ENCODE measurements around the gene ATP5F1C. TPM values are rescaled to one million over a fixed set of nuclear protein-coding genes. Genes with fewer than 3 reads are reported as not detected.
"Not testable (repeated sequence)": the region's sequence is repeated elsewhere in the genome, so short reads cannot be mapped to it uniquely, and the experiment has no call there.

ATP5F1C gene
- total RNA-seq, 1 experiment from 2014 or later: 292 TPM

- Histone ChIP-seq H4K20me1 (ENCODE audit: insufficient read depth) (no peaks in the 10 kb centered on the region), H3K79me2 (ENCODE audit: insufficient read depth, low read length) (no peaks in the 10 kb centered on the region), H3K9ac (ENCODE audit: low read length) (no peak overlapping the region), H3K4me3 (replicated peaks in 1 of 2; ENCODE audit: low read depth in 1 of 2, low read length in 2 of 2) (no peak overlapping the region), H3K36me3 (ENCODE audit: control insufficient read depth in 1 of 2, insufficient read depth in 2 of 2, low read length in 2 of 2) (peaks cover 8 to 13% of the 10 kb centered on the region in 2 experiments; a peak in 3 of 4 replicates), H3K4me1 (ENCODE audit: control insufficient read depth in 1 of 2, insufficient read depth in 2 of 2, low read length in 2 of 2) (no peaks in the 10 kb centered on the region), H3K4me2 (ENCODE audit: low read length) (no peak overlapping the region), H3K9me3 (ENCODE audit: control insufficient read depth in 1 of 2, insufficient read depth in 1 of 2, low read depth in 1 of 2, low read length in 2 of 2) (no peaks in the 10 kb centered on the region), H3K27ac (ENCODE audit: low read depth, low read length) (no peak overlapping the region), H2AFZ (ENCODE audit: low read depth, low read length, poor library complexity, severe bottlenecking) (no peak overlapping the region), H3K27me3 (ENCODE audit: insufficient read depth, low read length) (no peaks in the 10 kb centered on the region), H3K9me2 (ENCODE audit: insufficient read depth) (no peaks in the 10 kb centered on the region)
- TF ChIP-seq SRF (IDR thresholded peaks at IDR 0.05; ENCODE audit: low read depth) (no peak), ELF1 (IDR thresholded peaks at IDR 0.05; ENCODE audit: borderline replicate concordance, low read depth) (no peak), POLR2AphosphoS5 (IDR thresholded peaks at IDR 0.05; ENCODE audit: low read depth, low read length) (no peak)
- intact Hi-C loops (cut with micrococcal nuclease): no loop called here
- no TSS peak for BruUV-seq (replicated peaks)
- no peak for DNase-seq (ENCODE audit: low read depth, low spot score)
- ATAC-seq: no peak
- CTCF ChIA-PET: no interaction called here
- POLR2A ChIA-PET: no interaction called here
- RAD21 ChIA-PET (ENCODE audit: low non-redundant PET in 1 of 2, low total read pairs in 2 of 2, uncharacterized antibody in 2 of 2, unreplicated experiment in 2 of 2): no interaction called here
Observed at GRCh38 chr10:7811000-7811399, 23.0 kb downstream of the ATP5F1C start.

- peaks cover 6 to 10% of the 10 kb centered on the region in 2 experiments; a peak in 3 of 4 replicates for H3K36me3 ChIP-seq (ENCODE audit: control insufficient read depth in 1 of 2, insufficient read depth in 2 of 2, low read length in 2 of 2)
- BruUV-seq (replicated peaks); intact Hi-C loops (cut with micrococcal nuclease); H3K4me3 ChIP-seq (replicated peaks in 1 of 2; ENCODE audit: low read depth in 1 of 2, low read length in 2 of 2); H4K20me1 ChIP-seq (ENCODE audit: insufficient read depth); H3K4me2 ChIP-seq (ENCODE audit: low read length); H3K9me3 ChIP-seq (ENCODE audit: control insufficient read depth in 1 of 2, insufficient read depth in 1 of 2, low read depth in 1 of 2, low read length in 2 of 2); H3K9me2 ChIP-seq (ENCODE audit: insufficient read depth); H2AFZ ChIP-seq (ENCODE audit: low read depth, low read length, poor library complexity, severe bottlenecking); H3K79me2 ChIP-seq (ENCODE audit: insufficient read depth, low read length); ATAC-seq; H3K27me3 ChIP-seq (ENCODE audit: insufficient read depth, low read length); POLR2A ChIA-PET; DNase-seq (ENCODE audit: low read depth, low spot score); H3K9ac ChIP-seq (ENCODE audit: low read length); CTCF ChIA-PET; RAD21 ChIA-PET (ENCODE audit: low non-redundant PET in 1 of 2, low total read pairs in 2 of 2, uncharacterized antibody in 2 of 2, unreplicated experiment in 2 of 2); H3K27ac ChIP-seq (ENCODE audit: low read depth, low read length); H3K4me1 ChIP-seq (ENCODE audit: control insufficient read depth in 1 of 2, insufficient read depth in 2 of 2, low read length in 2 of 2): not testable (repeated sequence)
Observed at GRCh38 chr10:7811743-7812142, 23.8 kb downstream of the ATP5F1C start.

GRCh38 chr10:7813481-7813880 is 25.5 kb downstream of the ATP5F1C start:
- Histone ChIP-seq H3K9me2 (ENCODE audit: insufficient read depth) (no peaks in the 10 kb centered on the region), H3K79me2 (ENCODE audit: insufficient read depth, low read length) (no peaks in the 10 kb centered on the region; the same call in 1 of the 2 replicates), H3K4me1 (ENCODE audit: control insufficient read depth in 1 of 2, insufficient read depth in 2 of 2, low read length in 2 of 2) (peaks cover 3 to 6% of the 10 kb centered on the region in 2 experiments; a peak in 2 of 4 replicates), H3K9ac (ENCODE audit: low read length) (no peak overlapping the region), H3K9me3 (ENCODE audit: control insufficient read depth in 1 of 2, insufficient read depth in 1 of 2, low read depth in 1 of 2, low read length in 2 of 2) (no peaks in the 10 kb centered on the region), H3K36me3 (ENCODE audit: control insufficient read depth in 1 of 2, insufficient read depth in 2 of 2, low read length in 2 of 2) (peaks cover 0 to 2% of the 10 kb centered on the region in 2 experiments; a peak in 1 of 4 replicates), H3K27me3 (ENCODE audit: insufficient read depth, low read length) (no peaks in the 10 kb centered on the region), H3K4me2 (ENCODE audit: low read length) (no peak overlapping the region), H3K4me3 (replicated peaks in 1 of 2; ENCODE audit: low read depth in 1 of 2, low read length in 2 of 2) (no peak overlapping the region), H2AFZ (ENCODE audit: low read depth, low read length, poor library complexity, severe bottlenecking) (no peak overlapping the region), H4K20me1 (ENCODE audit: insufficient read depth) (no peaks in the 10 kb centered on the region), H3K27ac (ENCODE audit: low read depth, low read length) (no peak overlapping the region)
- CTCF ChIA-PET: no interaction called here
- RAD21 ChIA-PET (ENCODE audit: low non-redundant PET in 1 of 2, low total read pairs in 2 of 2, uncharacterized antibody in 2 of 2, unreplicated experiment in 2 of 2): no interaction called here
- intact Hi-C loops (cut with micrococcal nuclease): no loop called here
- POLR2A ChIA-PET: no interaction called here
- peak in 2 of 3 experiments; percentile 6 to 22; a peak in 1 of 6 replicates for TF ChIP-seq CTCF (IDR thresholded peaks at IDR 0.05 in 2 of 3, conservative IDR thresholded peaks at IDR 0.05 in 1 of 3; ENCODE audit: borderline replicate concordance in 1 of 3, insufficient read depth in 1 of 3, low read depth in 2 of 3, low read length in 2 of 3)
- TF ChIP-seq ELF1 (IDR thresholded peaks at IDR 0.05; ENCODE audit: borderline replicate concordance, low read depth): no peak
- BruUV-seq (replicated peaks): no TSS peak
- DNase-seq (ENCODE audit: low read depth, low spot score) (no peak), ATAC-seq (no peak)
